Transverse colon (tissue), 4 donors: ENCODE measurements around the gene CORT. TPM values are rescaled to one million over a fixed set of nuclear protein-coding genes. Genes with fewer than 3 reads are reported as not detected.

Experiments
- DNase-seq: peaks from one replicate; pipeline ENCODE4 v3.0.0-alpha.2; 2019
- H3K27ac ChIP-seq, 4 donors: fragments of 200-600 bp; sonication (generic); 2 replicates each; pipeline ENCODE4 v1.5.1; 2016 to 2018; ENCODE audit warnings: inconsistent platforms in 4 of 4
- H3K27me3 ChIP-seq: fragments of 200-600 bp; sonication (generic); 2 replicates; pipeline ENCODE4 v1.5.1; 2017; ENCODE audit warnings: inconsistent platforms
- H3K36me3 ChIP-seq, 4 donors: fragments of 200-600 bp; sonication (generic); 2 replicates each; pipeline ENCODE4 v1.5.1; 2017 to 2019; ENCODE audit warnings: inconsistent platforms in 4 of 4
- H3K4me1 ChIP-seq, 4 donors: fragments of 200-600 bp; sonication (generic); 2 replicates each; pipeline ENCODE4 v1.5.1; 2017 to 2020; ENCODE audit warnings: inconsistent platforms in 4 of 4
- H3K4me3 ChIP-seq, 4 donors: fragments of 200-600 bp; sonication (generic); 1 replicate in 1 of 4; 2 replicates in 3 of 4; pipeline versions ENCODE4 v1.5.1 to v1.6.1; 2017 to 2019; ENCODE audit warnings: inconsistent platforms in 4 of 4
- H3K9me3 ChIP-seq, 2 donors: fragments of 200-600 bp; sonication (generic); 2 replicates each; pipeline ENCODE4 v1.5.1; 2017 to 2019; ENCODE audit warnings: inconsistent platforms in 2 of 2
- EP300 ChIP-seq: sonication (generic); formaldehyde crosslinking; IDR thresholded peaks from one replicate; pipeline ENCODE4 v1.6.1; 2017; ENCODE audit warnings: antibody characterized with exemption, low read depth
- POLR2A ChIP-seq: fragments of 450-650 bp; IDR thresholded peaks from one replicate; pipeline ENCODE4 v1.6.1; 2016; ENCODE audit warnings: antibody characterized with exemption, mild to moderate bottlenecking, moderate library complexity
- POLR2AphosphoS5 ChIP-seq, 3 donors: sonication (generic); formaldehyde crosslinking; IDR thresholded peaks; one replicate each; pipeline ENCODE4 v1.6.1; 2016; ENCODE audit warnings: antibody characterized with exemption in 3 of 3
- WGBS, 2 donors: methylation state at CpG; one replicate each; pipeline ENCODE4 v1.1.5; 2018; ENCODE audit warnings: low coverage in 1 of 2; 5-methylcytosine and 5-hydroxymethylcytosine counted together
- in situ Hi-C, 4 donors: fragments of 200-750 bp; cut with MboI; loops; one replicate each; pipeline versions ENCODE4 v1.15.0 to v1.15.1; 2017; ENCODE audit warnings: low sequenced_read_pairs in 3 of 4, low pct_ligation_motif_present in 1 of 4, low pct_unique_long_range_greater_than_20kb in 1 of 4
- intact Hi-C: fragments of 100-400 bp; cut with DNase I; formaldehyde crosslinking; loops from one replicate; pipeline ENCODE4 v1.15.1; 2023; ENCODE audit warnings: low total_unique reads
- total RNA-seq, 4 donors: library from RNA; depleted of rRNA; stranded (reverse); fragments of >200 nt; gene quantifications; one replicate each; pipeline ENCODE4 v1.1.0, GENCODE V29; 2016
- TF ChIP-seq, protein P1 (sequence below), 5 experiments: fragments of 200-600 bp in 3 of 5; fragments of 450-650 bp in 2 of 5; sonication (generic) in 3 of 5; IDR thresholded peaks; 1 replicate in 2 of 5; 2 replicates in 3 of 5; pipeline ENCODE4 v1.5.1; 2016 to 2017; ENCODE audit warnings: antibody characterized with exemption in 5 of 5, inconsistent platforms in 3 of 5, mild to moderate bottlenecking in 2 of 5, moderate library complexity in 1 of 5

CORT gene
- total RNA-seq, 4 donors from 2014 or later = 1.1 to 6.4 (median 2.6) TPM; not detected in 1

DNA sequence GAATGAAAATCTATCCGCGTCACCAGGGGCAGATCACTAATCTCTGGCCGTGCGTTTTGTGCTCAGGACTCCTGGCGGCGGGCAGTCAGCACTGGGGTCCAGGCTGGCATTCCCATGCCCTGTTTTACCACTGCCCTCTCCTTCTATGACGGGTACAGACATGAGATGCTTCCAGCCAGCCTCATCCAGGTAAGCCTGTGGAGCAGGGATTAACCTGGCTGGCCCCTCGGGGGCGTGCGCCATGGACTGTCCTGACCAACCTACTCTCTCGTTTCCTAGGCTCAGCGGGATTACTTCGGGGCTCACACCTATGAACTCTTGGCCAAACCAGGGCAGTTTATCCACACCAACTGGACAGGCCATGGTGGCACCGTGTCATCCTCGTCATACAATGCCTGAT, 30.5 kb upstream of the CORT start:
- WGBS, 2 donors = 93 to 97% methylated on average over 6 to 15 of the region's 15 CpGs

GRCh38 chr1:10421637-10422036, 28.2 kb upstream of the CORT start:
- no peak for DNase-seq
- in situ Hi-C loops (loop anchor here in 1 of 4 donors (10.0 kb wide), 1 partner anchor 47 kb away; no protein-coding TSS in a partner anchor), intact Hi-C loops (no loop called here)
- Histone ChIP-seq H3K9me3 (no peaks in the 10 kb centered on the region), H3K36me3 (peaks cover 0 to 33% (median 16%) of the 10 kb centered on the region in 4 donors), H3K4me3 (no peak overlapping the region), H3K27me3 (no peaks in the 10 kb centered on the region), H3K4me1 (no peaks in the 10 kb centered on the region), H3K27ac (no peak overlapping the region)
- TF ChIP-seq POLR2AphosphoS5 (IDR thresholded peaks at IDR 0.05) = no peak
- no peak for TF ChIP-seq POLR2A
- TF ChIP-seq EP300 = no peak
- TF ChIP-seq, protein P1, sequence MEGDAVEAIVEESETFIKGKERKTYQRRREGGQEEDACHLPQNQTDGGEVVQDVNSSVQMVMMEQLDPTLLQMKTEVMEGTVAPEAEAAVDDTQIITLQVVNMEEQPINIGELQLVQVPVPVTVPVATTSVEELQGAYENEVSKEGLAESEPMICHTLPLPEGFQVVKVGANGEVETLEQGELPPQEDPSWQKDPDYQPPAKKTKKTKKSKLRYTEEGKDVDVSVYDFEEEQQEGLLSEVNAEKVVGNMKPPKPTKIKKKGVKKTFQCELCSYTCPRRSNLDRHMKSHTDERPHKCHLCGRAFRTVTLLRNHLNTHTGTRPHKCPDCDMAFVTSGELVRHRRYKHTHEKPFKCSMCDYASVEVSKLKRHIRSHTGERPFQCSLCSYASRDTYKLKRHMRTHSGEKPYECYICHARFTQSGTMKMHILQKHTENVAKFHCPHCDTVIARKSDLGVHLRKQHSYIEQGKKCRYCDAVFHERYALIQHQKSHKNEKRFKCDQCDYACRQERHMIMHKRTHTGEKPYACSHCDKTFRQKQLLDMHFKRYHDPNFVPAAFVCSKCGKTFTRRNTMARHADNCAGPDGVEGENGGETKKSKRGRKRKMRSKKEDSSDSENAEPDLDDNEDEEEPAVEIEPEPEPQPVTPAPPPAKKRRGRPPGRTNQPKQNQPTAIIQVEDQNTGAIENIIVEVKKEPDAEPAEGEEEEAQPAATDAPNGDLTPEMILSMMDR (IDR thresholded peaks at IDR 0.05) = no peak
- WGBS, 2 donors = 97% methylated on average over 5 of the region's 5 CpGs; no CpG with 5 or more reads in 1 of the 2 donors

More for the DNA sequence above, 30.5 kb upstream of the CORT start:
- Histone ChIP-seq H3K4me3 (no peak overlapping the region), H3K4me1 (no peaks in the 10 kb centered on the region), H3K36me3 (peaks cover 0 to 33% (median 16%) of the 10 kb centered on the region in 4 donors), H3K27ac (no peak overlapping the region), H3K27me3 (no peaks in the 10 kb centered on the region), H3K9me3 (no peaks in the 10 kb centered on the region)
- intact Hi-C loops = no loop called here
- in situ Hi-C loops = no loop called here
- TF ChIP-seq EP300 (no peak), POLR2A (no peak), POLR2AphosphoS5 (IDR thresholded peaks at IDR 0.05) (no peak)
- TF ChIP-seq, protein P1 (IDR thresholded peaks at IDR 0.05) = no peak
- DNase-seq = no peak

- no peaks in the 10 kb centered on the region for H3K4me1 ChIP-seq
- H3K27ac ChIP-seq = no peak overlapping the region
- TF ChIP-seq EP300 = no peak
- TF ChIP-seq, protein P1 (IDR thresholded peaks at IDR 0.05) = no peak
- TF ChIP-seq POLR2A = no peak
- TF ChIP-seq POLR2AphosphoS5 (IDR thresholded peaks at IDR 0.05) = no peak
- in situ Hi-C loops = loop anchor here in 1 of 4 donors (10.0 kb wide), 1 partner anchor 49 kb away; no protein-coding TSS in a partner anchor
- H3K36me3 ChIP-seq = peaks cover 0 to 12% (median 5%) of the 10 kb centered on the region in 4 donors
- intact Hi-C loops = no loop called here
- no peaks in the 10 kb centered on the region for H3K27me3 ChIP-seq
- H3K9me3 ChIP-seq = no peaks in the 10 kb centered on the region
- peak; percentile 13 for DNase-seq
- H3K4me3 ChIP-seq = no peak overlapping the region
- WGBS, 2 donors = 70% methylated on average over 9 of the region's 9 CpGs; no CpG with 5 or more reads in 1 of the 2 donors
These were observed 25.8 kb upstream of the CORT start for GRCh38 chr1:10424034-10424433.

- in situ Hi-C loops = loop anchor here in 1 of 4 donors (10.0 kb wide), 1 partner anchor 50 kb away; no protein-coding TSS in a partner anchor
- DNase-seq = no peak
- intact Hi-C loops = loop anchor here (5.0 kb wide), 1 partner anchor 47 kb away; no protein-coding TSS in a partner anchor
- peaks cover 0 to 5% (median 2%) of the 10 kb centered on the region in 4 donors for H3K36me3 ChIP-seq
- H3K4me1 ChIP-seq = peaks cover 0 to 3% (median under 1%) of the 10 kb centered on the region in 4 donors
- no peak overlapping the region for H3K27ac ChIP-seq
- WGBS, 2 donors = 58 to 88% methylated on average over 2 to 8 of the region's 8 CpGs
- no peaks in the 10 kb centered on the region for H3K9me3 ChIP-seq
- no peak overlapping the region for H3K4me3 ChIP-seq
- H3K27me3 ChIP-seq = no peaks in the 10 kb centered on the region
- no peak for TF ChIP-seq EP300
- TF ChIP-seq POLR2A = no peak
- TF ChIP-seq POLR2AphosphoS5 (IDR thresholded peaks at IDR 0.05) = no peak
- TF ChIP-seq, protein P1 (IDR thresholded peaks at IDR 0.05) = no peak
These were observed 25.2 kb upstream of the CORT start for GRCh38 chr1:10424651-10425050.
